Measurements from ENCODE around the gene TRIM47. TPM values are rescaled to one million over a fixed set of nuclear protein-coding genes. Genes with fewer than 3 reads are reported as not detected.
A peak's percentile ranks its signal among the peaks of the same experiment; 100 is the strongest.

The TRIM47 gene
- total and polyA plus RNA-seq, 2 of the 13 experiments (the other 11 are each of a cell fraction or from before 2014, with no cell fraction given), result 33.5 to 82.0 TPM

GRCh38 chr17:75843577-75844529 is 34.5 kb downstream of the TRIM47 start, which contains the start of gene UNC13D (continued):
- TF ChIP-seq AFF4 (CRISPR knock-in tag; IDR thresholded peaks at IDR 0.05), result 0 out of 2 replicates have a peak, but pooled peaks have one; percentile 32
- peak; percentile 49; the same call in 1 of the 2 replicates for TF ChIP-seq ZKSCAN8 (CRISPR knock-in tag; IDR thresholded peaks at IDR 0.05; ENCODE audit: borderline replicate concordance)
- no peak for TF ChIP-seq ZNF251 (CRISPR knock-in tag; IDR thresholded peaks at IDR 0.05)
- peak; percentile 68 for TF ChIP-seq ZNF18 (CRISPR knock-in tag; IDR thresholded peaks at IDR 0.05; ENCODE audit: insufficient replicate concordance)
- no peak for TF ChIP-seq KAT2B (IDR thresholded peaks at IDR 0.05; ENCODE audit: borderline replicate concordance, low read depth, low read length)
- peak; percentile 4; the same call in 1 of the 2 replicates for TF ChIP-seq MEF2D (CRISPR knock-in tag; IDR thresholded peaks at IDR 0.05)
- no peak for TF ChIP-seq MATR3 (CRISPR knock-in tag; IDR thresholded peaks at IDR 0.05)
- peak; percentile 17; the same call in 1 of the 2 replicates for TF ChIP-seq TFAP4 (IDR thresholded peaks at IDR 0.05; ENCODE audit: borderline replicate concordance, low read depth)
- peak; percentile 55; the same call in 1 of the 2 replicates for TF ChIP-seq ZNF839 (CRISPR knock-in tag; IDR thresholded peaks at IDR 0.05; ENCODE audit: borderline replicate concordance)
- peak; percentile 67; the same call in 1 of the 2 replicates for TF ChIP-seq HOXD1 (CRISPR knock-in tag; IDR thresholded peaks at IDR 0.05)
- peak in 1 of 2 experiments; percentile 44; a peak in 1 of 4 replicates for TF ChIP-seq HMGXB4 (CRISPR knock-in tag; IDR thresholded peaks at IDR 0.05; ENCODE audit: borderline replicate concordance in 1 of 2, low read depth in 1 of 2)
- no peak; the same call in 1 of the 2 replicates for TF ChIP-seq ZSCAN22 (CRISPR knock-in tag; IDR thresholded peaks at IDR 0.05)
- TF ChIP-seq TCF7 (IDR thresholded peaks at IDR 0.05; ENCODE audit: low read depth), result peak; percentile 10; the same call in 1 of the 2 replicates
- TF ChIP-seq THAP7 (CRISPR knock-in tag; IDR thresholded peaks at IDR 0.05), result peak; percentile 32; the same call in 1 of the 2 replicates
- no peak; the same call in 1 of the 2 replicates for TF ChIP-seq ZNF749 (CRISPR knock-in tag; IDR thresholded peaks at IDR 0.05; ENCODE audit: borderline replicate concordance)
- TF ChIP-seq ZNF619 (CRISPR knock-in tag; IDR thresholded peaks at IDR 0.05), result no peak; the same call in 1 of the 2 replicates
- TF ChIP-seq ZC3H4 (CRISPR knock-in tag; IDR thresholded peaks at IDR 0.05; ENCODE audit: borderline replicate concordance), result no peak
- peak; percentile 66; the same call in 1 of the 2 replicates for TF ChIP-seq ZSCAN31 (CRISPR knock-in tag; IDR thresholded peaks at IDR 0.05; ENCODE audit: low read depth)

Data from HepG2 (cell line).